SK-N-MC (cell line): ENCODE results near the gene DOCK10.

Experiments used
- DNase-seq: peaks from one replicate; pipeline ENCODE4 v3.0.0-alpha.2; 2011; ENCODE audit warnings: low read depth, low spot score
- H3K27ac ChIP-seq: fragments of 200-600 bp; sonication (generic); 2 replicates; pipeline ENCODE4 v1.5.1; 2016; ENCODE audit warnings: mixed run types
- H3K36me3 ChIP-seq: fragments of 200-600 bp; sonication (generic); 2 replicates; pipeline ENCODE4 v1.6.1; 2017; ENCODE audit warnings: antibody characterized with exemption, low read length, mixed read lengths; ENCODE audit not compliant: insufficient read depth
- H3K4me3 ChIP-seq: fragments of 200-600 bp; sonication (generic); 2 replicates; pipeline ENCODE4 v1.5.1; 2016
- H3K9ac ChIP-seq: fragments of 200-600 bp; sonication (generic); 2 replicates; pipeline ENCODE4 v1.8.0; 2017; ENCODE audit warnings: mixed run types, mixed read lengths; ENCODE audit not compliant: insufficient read length
- H3K9me3 ChIP-seq: fragments of 200-600 bp; sonication (generic); 2 replicates; pipeline ENCODE4 v1.6.1; 2017; ENCODE audit warnings: low read depth, mild to moderate bottlenecking, antibody characterized with exemption, low read length, moderate library complexity, mixed read lengths
- EZH2 ChIP-seq: fragments of 200-600 bp; sonication (generic); IDR thresholded peaks from one replicate; pipeline ENCODE4 v1.6.1; 2017; ENCODE audit warnings: antibody characterized with exemption
- FOXP2 ChIP-seq: optimal IDR thresholded peaks from 2 replicates; pipeline ENCODE3; 2011; ENCODE audit warnings: mild to moderate bottlenecking, moderate library complexity; ENCODE audit not compliant: insufficient read depth; ENCODE audit errors: extremely low read length, control extremely low read depth
- POLR2AphosphoS5 ChIP-seq: IDR thresholded peaks from 2 replicates; pipeline ENCODE4 v1.6.1; 2012; ENCODE audit warnings: mild to moderate bottlenecking, low read depth, low read length, borderline replicate concordance

Gene DOCK10

DNA sequence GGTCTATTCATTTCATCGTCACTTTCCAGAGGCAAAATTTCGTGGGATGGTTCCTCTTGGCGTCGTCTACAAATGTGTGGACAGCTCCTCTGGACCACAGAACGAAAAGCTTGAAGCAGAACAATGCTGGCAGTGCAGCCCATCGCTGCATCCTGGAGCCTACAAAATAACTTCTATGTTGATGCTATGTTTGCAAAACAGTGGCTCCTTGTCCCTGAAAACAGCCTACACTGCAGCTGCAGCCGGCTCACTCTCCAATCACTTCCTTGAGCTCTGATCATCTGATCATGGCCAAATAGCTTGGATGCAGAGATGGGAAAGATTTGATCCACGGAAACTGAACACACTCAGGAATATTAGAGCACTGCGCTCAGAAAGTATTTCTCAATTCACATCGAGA lies 60.0 kb downstream of the DOCK10 start:
- Histone ChIP-seq H3K9ac (no peak overlapping the region), H3K36me3 (no peaks in the 10 kb centered on the region), H3K27ac (no peak overlapping the region), H3K4me3 (no peak overlapping the region), H3K9me3 (no peaks in the 10 kb centered on the region)
- TF ChIP-seq EZH2 (no peak), FOXP2 (no peak), POLR2AphosphoS5 (no peak)
- DNase-seq = no peak

DNA sequence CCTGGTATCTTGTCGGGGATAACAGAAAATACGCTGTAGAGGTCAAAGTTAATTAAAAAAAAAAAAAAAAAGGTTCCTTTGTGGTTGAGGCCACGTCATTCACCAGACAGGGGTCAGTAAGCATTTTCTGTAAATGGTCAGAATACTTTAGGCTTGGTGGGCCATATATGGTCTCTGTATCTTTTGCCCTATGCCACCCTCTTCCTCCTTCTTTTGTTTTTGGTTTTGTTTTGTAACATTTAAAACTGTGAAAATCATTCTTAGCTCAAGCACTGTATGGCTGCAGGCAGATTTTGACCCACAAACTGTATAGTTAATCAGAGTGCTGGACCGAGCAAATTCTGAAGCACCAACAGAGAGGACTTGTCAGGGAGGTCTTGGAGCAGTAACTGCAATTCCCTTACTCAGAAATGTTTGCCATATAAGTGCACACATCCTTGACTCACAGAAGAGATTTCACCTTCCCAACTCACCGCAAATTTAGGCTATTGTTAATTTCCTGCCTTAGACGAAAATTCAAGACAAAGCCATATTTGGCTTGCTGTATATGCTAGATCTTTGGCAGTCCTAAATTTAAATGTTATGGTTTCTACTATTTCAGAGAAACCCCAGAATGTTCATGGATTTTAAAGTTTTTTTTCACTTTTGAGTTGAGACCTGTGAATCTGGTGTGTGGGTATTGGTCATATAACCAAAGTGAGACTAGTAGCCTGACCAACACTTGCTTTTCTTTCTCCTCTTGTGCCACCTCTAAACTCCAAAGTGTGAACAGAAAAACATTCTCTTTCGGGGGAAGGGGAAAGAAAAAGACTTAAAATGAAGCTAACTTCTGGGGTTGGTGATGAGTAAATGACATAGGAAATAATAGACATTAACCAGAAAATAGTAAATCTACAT lies 65.4 kb downstream of the DOCK10 start:
- no peak overlapping the region for H3K4me3 ChIP-seq
- no peak overlapping the region for H3K27ac ChIP-seq
- no peak for DNase-seq
- no peak for TF ChIP-seq EZH2
- no peak for TF ChIP-seq POLR2AphosphoS5
- no peak for TF ChIP-seq FOXP2
- no peak overlapping the region for H3K9ac ChIP-seq
- no peaks in the 10 kb centered on the region for H3K36me3 ChIP-seq
- H3K9me3 ChIP-seq = no peaks in the 10 kb centered on the region

DNA sequence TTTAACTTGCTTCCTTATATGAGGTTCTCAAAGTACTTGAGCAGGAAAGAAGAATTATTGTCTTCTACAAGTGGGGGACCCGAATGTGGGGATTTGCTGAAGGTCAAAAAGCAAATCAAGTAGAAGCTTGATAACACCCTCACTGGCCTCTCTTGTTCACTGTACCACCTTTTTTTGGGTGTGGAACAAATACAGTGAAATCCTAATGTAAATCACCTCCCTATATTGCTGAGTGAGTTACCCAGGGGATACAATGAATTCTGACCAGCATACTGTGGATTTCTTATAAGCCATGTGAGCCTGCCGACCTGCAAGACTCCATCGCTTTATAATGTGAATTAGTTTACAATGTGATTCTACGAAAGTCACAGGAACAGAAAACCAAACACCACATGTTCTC lies 66.5 kb downstream of the DOCK10 start:
- no peak for TF ChIP-seq POLR2AphosphoS5
- TF ChIP-seq FOXP2 = no peak
- DNase-seq = no peak

DNA sequence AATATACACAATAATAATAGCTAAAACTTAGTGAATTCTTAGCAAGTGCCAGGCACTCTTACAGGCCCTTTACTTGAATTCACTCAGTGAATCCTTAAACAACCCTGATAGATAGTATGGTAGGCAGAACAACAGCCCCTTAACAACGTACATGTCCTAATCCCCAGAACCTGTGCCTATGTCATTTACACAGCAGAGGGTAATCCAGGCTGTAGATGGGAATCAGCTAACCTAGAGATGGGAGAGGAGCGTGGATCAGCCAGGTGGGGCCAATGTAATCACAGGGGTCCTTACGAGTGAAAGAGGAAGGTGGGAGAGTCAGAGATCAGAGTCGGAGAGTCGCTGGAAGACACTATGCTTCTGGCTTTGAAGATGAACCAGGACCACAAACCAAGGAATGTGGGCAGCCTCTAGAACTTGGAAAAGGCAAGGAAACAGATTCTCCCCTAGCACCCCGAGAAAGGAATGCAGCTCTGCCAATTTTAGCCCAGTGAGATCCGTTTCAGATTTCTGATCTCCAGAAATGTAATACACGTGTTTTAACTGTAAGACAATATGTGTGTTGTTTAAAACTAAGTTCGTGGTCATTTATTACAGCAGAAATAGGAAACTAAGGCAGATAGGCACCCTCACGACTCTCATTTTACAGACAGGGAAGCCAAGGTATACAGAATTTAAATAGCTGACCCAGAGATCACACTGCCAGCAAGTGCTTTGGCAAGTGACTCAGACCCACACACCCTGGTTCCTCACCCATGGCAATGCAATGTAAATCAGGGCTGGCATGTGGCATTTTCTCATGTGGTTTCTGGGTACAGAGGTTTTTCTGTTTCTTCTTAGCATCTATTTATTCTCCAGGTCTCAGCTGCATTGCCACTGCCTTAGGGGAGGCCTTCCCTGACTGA lies 68.9 kb downstream of the DOCK10 start:
- H3K4me3 ChIP-seq = no peak overlapping the region
- DNase-seq = no peak
- H3K9ac ChIP-seq = no peak overlapping the region
- no peak for TF ChIP-seq POLR2AphosphoS5
- TF ChIP-seq FOXP2 = no peak
- no peak for TF ChIP-seq EZH2
- H3K36me3 ChIP-seq = no peaks in the 10 kb centered on the region
- no peak overlapping the region for H3K27ac ChIP-seq
- no peaks in the 10 kb centered on the region for H3K9me3 ChIP-seq

More for the DNA sequence above, 66.5 kb downstream of the DOCK10 start:
- Histone ChIP-seq H3K4me3 (no peak overlapping the region), H3K9ac (no peak overlapping the region), H3K36me3 (no peaks in the 10 kb centered on the region), H3K27ac (no peak overlapping the region), H3K9me3 (no peaks in the 10 kb centered on the region)

DNA sequence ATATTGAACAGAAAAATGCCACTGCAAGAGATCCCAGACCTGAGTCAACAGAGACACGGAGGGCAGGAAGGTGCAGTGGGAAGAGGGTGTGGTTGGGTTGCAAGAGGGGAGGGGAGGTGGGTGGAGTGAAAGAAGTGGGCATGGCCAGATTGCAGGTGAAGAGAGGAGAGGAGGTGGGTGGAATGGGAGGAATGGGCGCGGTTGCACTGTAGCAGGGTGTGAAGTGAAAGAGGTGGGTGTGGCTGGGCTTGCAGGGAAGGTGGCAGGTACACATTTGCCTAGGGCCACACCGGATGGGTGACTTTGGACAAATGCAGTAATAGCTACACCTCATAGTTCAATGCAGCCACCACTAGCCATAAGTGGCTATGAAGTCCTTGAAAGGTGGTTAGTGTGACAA lies 71.1 kb downstream of the DOCK10 start:
- DNase-seq = no peak
- H3K4me3 ChIP-seq = no peak overlapping the region

DNA sequence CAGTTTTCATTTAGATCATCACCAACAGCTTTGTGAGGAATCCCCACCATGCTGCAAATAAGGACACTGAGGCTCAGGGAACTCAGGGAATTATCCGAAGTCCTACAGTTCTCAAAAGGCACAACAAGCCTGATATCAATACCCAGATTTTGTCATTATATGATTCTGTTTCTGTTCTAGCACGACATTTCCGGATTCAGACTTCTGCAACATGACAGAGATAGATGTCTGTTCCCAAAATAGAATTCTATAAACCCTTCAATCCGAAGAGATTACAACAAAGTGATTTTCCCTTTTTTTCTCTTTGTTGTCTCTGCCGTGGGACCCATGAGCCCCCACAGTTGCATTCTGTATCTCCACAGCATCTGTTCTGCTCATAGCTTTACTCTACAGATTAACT lies 72.0 kb downstream of the DOCK10 start:
- H3K4me3 ChIP-seq = no peak overlapping the region
- H3K27ac ChIP-seq = no peak overlapping the region
- H3K9me3 ChIP-seq = no peaks in the 10 kb centered on the region
- no peak for DNase-seq
- TF ChIP-seq EZH2 (no peak), POLR2AphosphoS5 (no peak), FOXP2 (no peak)
- no peak overlapping the region for H3K9ac ChIP-seq
- H3K36me3 ChIP-seq = no peaks in the 10 kb centered on the region

More for the DNA sequence above, 71.1 kb downstream of the DOCK10 start:
- TF ChIP-seq FOXP2 (no peak), EZH2 (no peak), POLR2AphosphoS5 (no peak)
- no peaks in the 10 kb centered on the region for H3K9me3 ChIP-seq
- no peak overlapping the region for H3K27ac ChIP-seq
- H3K9ac ChIP-seq = no peak overlapping the region
- no peaks in the 10 kb centered on the region for H3K36me3 ChIP-seq

DNA sequence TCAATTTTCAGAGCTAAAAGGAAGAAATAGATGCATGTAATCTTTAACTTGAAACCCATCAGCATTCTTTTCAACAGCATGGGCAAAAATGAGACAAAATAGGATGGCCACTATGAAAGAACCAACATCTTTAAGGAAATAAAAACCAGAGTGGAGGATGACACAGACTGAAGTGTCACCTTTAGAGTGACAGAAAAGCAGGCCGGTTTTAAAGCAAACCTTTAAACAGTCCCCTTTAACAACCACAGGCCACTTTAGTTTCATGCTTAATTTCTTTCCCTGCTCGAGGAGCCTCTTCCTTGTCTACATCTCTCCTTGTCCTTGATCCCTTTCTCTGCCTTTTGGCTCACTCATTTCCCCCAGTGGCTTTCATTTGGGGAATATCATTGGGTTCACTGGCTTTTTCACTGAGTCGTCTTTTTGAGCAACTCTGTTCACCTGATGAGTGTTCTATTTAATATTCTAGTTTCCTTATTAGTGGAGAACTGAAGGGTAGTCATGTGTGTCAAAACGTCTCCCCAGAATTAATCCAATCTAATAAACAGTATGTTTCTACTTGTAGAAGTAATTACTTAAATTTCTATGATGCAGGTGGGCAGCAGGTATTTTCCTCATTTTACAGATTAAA lies 72.5 kb downstream of the DOCK10 start:
- TF ChIP-seq FOXP2 = no peak
- TF ChIP-seq POLR2AphosphoS5 = no peak
- no peak for TF ChIP-seq EZH2
- H3K4me3 ChIP-seq = no peak overlapping the region

DNA sequence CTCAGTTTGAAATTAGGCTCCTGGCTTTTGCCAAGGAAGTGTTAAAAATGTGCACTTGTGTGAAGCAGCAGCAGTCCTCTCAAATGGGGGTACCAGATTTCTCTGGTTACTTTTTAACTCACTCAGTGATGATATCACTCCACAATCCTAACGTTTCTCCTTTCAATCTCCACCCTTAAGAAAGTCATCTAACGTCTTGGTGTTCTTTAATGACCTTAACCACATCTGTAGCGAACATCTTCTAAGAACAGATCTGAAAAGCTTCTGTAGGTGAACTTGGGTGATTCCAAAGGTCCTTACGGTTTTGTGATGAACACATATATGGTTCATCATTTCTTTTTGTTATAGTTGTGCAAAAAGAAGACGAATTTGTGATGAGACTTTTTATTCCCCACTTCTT lies 73.2 kb downstream of the DOCK10 start:
- H3K4me3 ChIP-seq = no peak overlapping the region
- DNase-seq = no peak
- no peak overlapping the region for H3K27ac ChIP-seq
- no peak overlapping the region for H3K9ac ChIP-seq
- TF ChIP-seq FOXP2 = no peak
- TF ChIP-seq POLR2AphosphoS5 = no peak
- TF ChIP-seq EZH2 = no peak
- H3K9me3 ChIP-seq = no peaks in the 10 kb centered on the region
- H3K36me3 ChIP-seq = no peaks in the 10 kb centered on the region

More for the DNA sequence above, 72.5 kb downstream of the DOCK10 start:
- no peak overlapping the region for H3K27ac ChIP-seq
- DNase-seq = no peak
- no peaks in the 10 kb centered on the region for H3K9me3 ChIP-seq
- no peak overlapping the region for H3K9ac ChIP-seq
- H3K36me3 ChIP-seq = no peaks in the 10 kb centered on the region
